Stimulated activated CD4-positive, alpha-beta T cell treated with anti-CD3 and anti-CD28 coated beads, Interleukin-15, amount 100 ng/mL, for 48 hours (primary cell): ENCODE results near the gene FLNB.

Experiments
- DNase-seq, 2 donors: peaks; one replicate each; pipeline ENCODE4 v3.0.0-alpha.2; 2020; ENCODE audit warnings: low read depth in 2 of 2

Gene FLNB

GRCh38 chr3:58009026-58009748 lies 965 bp downstream of the FLNB start:
- no peak for DNase-seq

- DNase-seq = no peak
Measured at GRCh38 chr3:58009749-58010535, 1.7 kb downstream of the FLNB start.

GRCh38 chr3:58010562-58010961 lies 2.3 kb downstream of the FLNB start:
- DNase-seq = no peak

GRCh38 chr3:58011580-58011979 lies 3.4 kb downstream of the FLNB start:
- DNase-seq = no peak

GRCh38 chr3:58012302-58012701 lies 4.1 kb downstream of the FLNB start:
- no peak for DNase-seq

- no peak for DNase-seq
Measured at GRCh38 chr3:58013099-58013498, 4.9 kb downstream of the FLNB start.

- DNase-seq = no peak
Measured at GRCh38 chr3:58013973-58014649, 5.9 kb downstream of the FLNB start.

GRCh38 chr3:58015520-58015915 lies 7.3 kb downstream of the FLNB start:
- no peak for DNase-seq

GRCh38 chr3:58016710-58017109 lies 8.5 kb downstream of the FLNB start:
- DNase-seq = no peak

GRCh38 chr3:58018892-58019742 lies 10.9 kb downstream of the FLNB start:
- DNase-seq = no peak

GRCh38 chr3:58020783-58021071 lies 12.5 kb downstream of the FLNB start:
- no peak for DNase-seq

- no peak for DNase-seq
Measured at GRCh38 chr3:58021072-58021959, 13.1 kb downstream of the FLNB start.

GRCh38 chr3:58021962-58022361 lies 13.7 kb downstream of the FLNB start:
- DNase-seq = no peak

GRCh38 chr3:58022490-58022889 lies 14.3 kb downstream of the FLNB start:
- no peak for DNase-seq

- no peak for DNase-seq
Measured at GRCh38 chr3:58023531-58023930, 15.3 kb downstream of the FLNB start.

- DNase-seq = no peak
Measured at GRCh38 chr3:58025406-58025805, 17.2 kb downstream of the FLNB start.

- no peak for DNase-seq
Measured at GRCh38 chr3:58025837-58026569, 17.8 kb downstream of the FLNB start.

- DNase-seq = no peak
Measured at GRCh38 chr3:58026598-58026997, 18.4 kb downstream of the FLNB start.

GRCh38 chr3:58027704-58028317 lies 19.6 kb downstream of the FLNB start:
- no peak for DNase-seq

- no peak for DNase-seq
Measured at GRCh38 chr3:58028902-58029301, 20.7 kb downstream of the FLNB start.
